ENCODE measurements around the gene CD40LG. TPM values are rescaled to one million over a fixed set of nuclear protein-coding genes. Genes with fewer than 3 reads are reported as not detected.

CD40LG gene
- total and polyA plus RNA-seq, 2 donors (not counting 3 experiments of a cell fraction or from before 2014, with no cell fraction given): not detected

GRCh38 chrX:136660896-136661295, 12.9 kb downstream of the CD40LG start:
- no peak overlapping the region for H3K9ac ChIP-seq (replicated peaks; ENCODE audit: extremely low read depth, insufficient read depth, low read length)
- FAIRE-seq: no peak
- BruUV-seq (replicated peaks): no TSS peak
- no peaks in the 10 kb centered on the region for H3K4me1 ChIP-seq (ENCODE audit: control insufficient read depth, extremely low read depth, insufficient read depth, low read length)
- no peak for TF ChIP-seq CTCF (IDR thresholded peaks at IDR 0.05; ENCODE audit: extremely low read depth in 1 of 2, insufficient read depth in 1 of 2, low read depth in 1 of 2, low read length in 2 of 2)
- TF ChIP-seq POLR2A (IDR thresholded peaks at IDR 0.05; ENCODE audit: low read depth, low read length): no peak
- TF ChIP-seq POLR2AphosphoS5 (IDR thresholded peaks at IDR 0.05; ENCODE audit: insufficient read depth, low read depth, low read length): no peak
- TF ChIP-seq JUN (IDR thresholded peaks at IDR 0.05; ENCODE audit: borderline replicate concordance, insufficient read depth, insufficient read length, low read depth): no peak
- TF ChIP-seq EZH2 (IDR thresholded peaks at IDR 0.05; ENCODE audit: borderline replicate concordance, low read depth, low read length, severe bottlenecking): no peak
- TF ChIP-seq MYC (IDR thresholded peaks at IDR 0.05; ENCODE audit: low read depth, low read length): no peak
- ChIA-PET POLR2A (no interaction called here), CTCF (no interaction called here)
- H2AFZ ChIP-seq (ENCODE audit: low read depth, low read length): no peak overlapping the region
- no peaks in the 10 kb centered on the region for H3K9me1 ChIP-seq (replicated peaks; ENCODE audit: control insufficient read depth, extremely low read depth, insufficient read depth, low read length)
- H3K4me3 ChIP-seq (replicated peaks in 1 of 3; ENCODE audit: insufficient read depth in 1 of 3, low read depth in 1 of 3, low read length in 3 of 3): no peak overlapping the region
- no peaks in the 10 kb centered on the region for H4K20me1 ChIP-seq (replicated peaks; ENCODE audit: control insufficient read depth, extremely low read depth, insufficient read depth, low read length)
- DNase-seq (ENCODE audit: low read depth, low spot score): no peak
- H3K9me3 ChIP-seq (replicated peaks; ENCODE audit: control insufficient read depth, insufficient read depth, low read length): no peaks in the 10 kb centered on the region
- no peaks in the 10 kb centered on the region for H3K27me3 ChIP-seq (ENCODE audit: control insufficient read depth in 2 of 2, insufficient read depth in 2 of 2, low read length in 2 of 2)
- intact Hi-C loops (cut with micrococcal nuclease): no loop called here
- H3K4me2 ChIP-seq (ENCODE audit: insufficient read depth, low read length): no peak overlapping the region
- dilution Hi-C loops (cut with MboI; ENCODE audit: extremely low pct_ligation_motif_present, low sequenced_read_pairs): no loop called here
- H3K79me2 ChIP-seq (ENCODE audit: control insufficient read depth, insufficient read depth, low read length): no peaks in the 10 kb centered on the region
- no peaks in the 10 kb centered on the region for H3K36me3 ChIP-seq (ENCODE audit: control insufficient read depth in 2 of 2, extremely low read depth in 1 of 2, insufficient read depth in 2 of 2, low read length in 2 of 2)
- H3K27ac ChIP-seq (ENCODE audit: insufficient read depth, low read depth, low read length): no peak overlapping the region

- no peak overlapping the region for H3K4me3 ChIP-seq (replicated peaks in 1 of 3; ENCODE audit: insufficient read depth in 1 of 3, low read depth in 1 of 3, low read length in 3 of 3)
- H3K4me2 ChIP-seq (ENCODE audit: insufficient read depth, low read length): no peak overlapping the region
- no peak overlapping the region for H3K9ac ChIP-seq (replicated peaks; ENCODE audit: extremely low read depth, insufficient read depth, low read length)
- no peak overlapping the region for H2AFZ ChIP-seq (ENCODE audit: low read depth, low read length)
- BruUV-seq (replicated peaks): no TSS peak
- intact Hi-C loops (cut with micrococcal nuclease) (no loop called here), dilution Hi-C loops (cut with MboI; ENCODE audit: extremely low pct_ligation_motif_present, low sequenced_read_pairs) (no loop called here)
- H3K79me2 ChIP-seq (ENCODE audit: control insufficient read depth, insufficient read depth, low read length): no peaks in the 10 kb centered on the region
- FAIRE-seq (no peak), DNase-seq (ENCODE audit: low read depth, low spot score) (no peak)
- H3K27ac ChIP-seq (ENCODE audit: insufficient read depth, low read depth, low read length): no peak overlapping the region
- POLR2A ChIA-PET: no interaction called here
- no peaks in the 10 kb centered on the region for H3K27me3 ChIP-seq (ENCODE audit: control insufficient read depth in 2 of 2, insufficient read depth in 2 of 2, low read length in 2 of 2)
- no peaks in the 10 kb centered on the region for H4K20me1 ChIP-seq (replicated peaks; ENCODE audit: control insufficient read depth, extremely low read depth, insufficient read depth, low read length)
- no peaks in the 10 kb centered on the region for H3K9me3 ChIP-seq (replicated peaks; ENCODE audit: control insufficient read depth, insufficient read depth, low read length)
- no peak for TF ChIP-seq MAX (IDR thresholded peaks at IDR 0.05; ENCODE audit: insufficient read depth, insufficient read length)
- no peak for TF ChIP-seq POLR2A (IDR thresholded peaks at IDR 0.05; ENCODE audit: low read depth, low read length)
- no peak for TF ChIP-seq MYC (IDR thresholded peaks at IDR 0.05; ENCODE audit: low read depth, low read length)
- no peak for TF ChIP-seq FOS (IDR thresholded peaks at IDR 0.05; ENCODE audit: borderline replicate concordance, insufficient read depth, low read length)
- no peak for TF ChIP-seq CTCF (IDR thresholded peaks at IDR 0.05; ENCODE audit: extremely low read depth in 1 of 2, insufficient read depth in 1 of 2, low read depth in 1 of 2, low read length in 2 of 2)
- no peak for TF ChIP-seq JUN (IDR thresholded peaks at IDR 0.05; ENCODE audit: borderline replicate concordance, insufficient read depth, insufficient read length, low read depth)
- no peak for TF ChIP-seq EZH2 (IDR thresholded peaks at IDR 0.05; ENCODE audit: borderline replicate concordance, low read depth, low read length, severe bottlenecking)
- TF ChIP-seq GATA2 (IDR thresholded peaks at IDR 0.05; ENCODE audit: insufficient read depth, insufficient read length, low read depth, low read length): no peak
- TF ChIP-seq POLR2AphosphoS5 (IDR thresholded peaks at IDR 0.05; ENCODE audit: insufficient read depth, low read depth, low read length): no peak
- no peaks in the 10 kb centered on the region for H3K36me3 ChIP-seq (ENCODE audit: control insufficient read depth in 2 of 2, extremely low read depth in 1 of 2, insufficient read depth in 2 of 2, low read length in 2 of 2)
- CTCF ChIA-PET: no interaction called here
- H3K4me1 ChIP-seq (ENCODE audit: control insufficient read depth, extremely low read depth, insufficient read depth, low read length): no peaks in the 10 kb centered on the region
- no peaks in the 10 kb centered on the region for H3K9me1 ChIP-seq (replicated peaks; ENCODE audit: control insufficient read depth, extremely low read depth, insufficient read depth, low read length)
Observed at GRCh38 chrX:136662104-136662503, 14.1 kb downstream of the CD40LG start.

Measured in endothelial cell of umbilical vein (primary cell).